ENCODE measurements around the gene IFNA4.
"Not testable (repeated sequence)": the region's sequence is repeated elsewhere in the genome, so short reads cannot be mapped to it uniquely, and the experiment has no call there.

IFNA4 gene

DNA sequence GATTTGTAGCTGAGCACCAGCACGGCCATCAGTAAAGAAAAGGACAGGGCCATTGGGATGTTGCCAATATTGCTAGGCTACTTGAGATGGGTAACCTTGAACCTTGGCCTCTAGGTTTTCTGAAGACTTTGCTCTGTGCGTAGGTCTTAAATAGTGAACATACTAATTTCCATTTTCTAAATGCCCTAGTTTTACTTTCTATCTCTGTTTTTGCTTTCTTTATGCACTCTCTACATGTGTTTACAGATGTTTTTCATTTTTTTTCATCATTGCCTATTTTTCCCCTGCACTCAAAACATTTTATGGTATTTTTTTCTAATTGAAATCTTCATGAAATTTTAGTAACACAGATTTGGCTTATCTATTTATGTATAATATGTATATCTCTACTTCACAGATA is 20.8 kb downstream of the IFNA4 start, which contains the start of gene IFNA21:
Gene IFNA21, minus strand, starts transcription at position 101 of the 400 bp plus-strand sequence. Its CDS starts 48 bp downstream, at position 53.
- DNase-seq (ENCODE audit: low read depth in 2 of 2): not testable (repeated sequence)

DNA sequence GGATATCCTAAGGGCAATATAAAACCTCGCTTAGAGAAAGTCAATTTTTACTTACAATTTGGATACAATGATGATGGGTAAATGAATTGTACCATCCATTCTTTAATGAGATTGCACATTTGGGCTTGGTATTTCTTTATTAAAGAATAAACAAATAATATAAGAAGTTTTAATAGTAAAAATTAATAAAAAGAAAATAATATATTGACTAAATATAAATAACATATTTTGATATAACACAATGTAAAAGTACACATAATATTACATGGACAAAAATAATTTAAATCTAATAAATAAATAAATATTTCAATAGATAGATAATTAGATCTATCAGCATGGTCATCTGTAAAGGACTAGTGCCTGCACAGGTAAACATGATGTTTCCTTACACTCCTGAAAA is 21.9 kb downstream of the IFNA4 start:
- DNase-seq (ENCODE audit: low read depth in 2 of 2): no peak

DNA sequence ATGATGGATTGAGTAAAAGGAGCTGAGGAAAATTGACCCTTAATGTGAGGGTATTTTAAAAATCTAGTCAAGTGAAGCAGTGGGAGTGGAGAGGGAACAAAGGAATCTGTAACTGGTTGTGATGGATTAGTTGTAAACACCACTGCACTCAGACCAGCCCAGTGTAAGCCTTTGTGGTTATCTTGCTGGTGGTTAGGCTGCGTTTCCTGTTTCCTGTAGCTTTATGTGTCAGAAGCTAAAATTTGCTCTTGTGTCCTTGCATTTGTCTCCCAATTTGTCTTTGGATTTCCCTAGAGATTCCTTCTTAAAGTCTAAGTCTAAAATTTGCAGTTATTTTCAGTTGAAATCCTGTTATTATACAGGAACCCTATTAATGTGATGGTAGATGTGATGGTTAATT is 27.2 kb downstream of the IFNA4 start:
- DNase-seq (ENCODE audit: low read depth in 2 of 2): peak in 1 of 2 donors; percentile 9

DNA sequence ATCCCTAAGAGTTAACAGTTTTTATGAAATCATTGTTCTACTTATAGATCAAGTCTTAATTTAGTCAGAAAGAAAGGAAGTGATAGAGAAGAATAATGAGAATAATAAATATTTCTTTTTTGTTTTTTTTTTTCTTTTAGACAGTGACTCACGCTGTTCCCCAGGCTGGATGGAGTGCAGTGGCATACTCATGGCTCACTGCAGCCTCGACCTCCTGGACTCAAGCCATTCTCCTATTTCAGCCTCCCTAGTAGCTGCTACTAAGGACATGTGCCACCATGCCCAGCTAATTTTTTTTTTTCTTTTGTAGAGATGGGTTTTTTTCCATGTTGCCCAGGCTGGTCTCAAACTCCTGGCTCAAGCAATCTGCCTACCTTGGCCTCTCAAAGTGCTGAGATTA is 31.9 kb downstream of the IFNA4 start:
- no peak for DNase-seq (ENCODE audit: low read depth in 2 of 2)

DNA sequence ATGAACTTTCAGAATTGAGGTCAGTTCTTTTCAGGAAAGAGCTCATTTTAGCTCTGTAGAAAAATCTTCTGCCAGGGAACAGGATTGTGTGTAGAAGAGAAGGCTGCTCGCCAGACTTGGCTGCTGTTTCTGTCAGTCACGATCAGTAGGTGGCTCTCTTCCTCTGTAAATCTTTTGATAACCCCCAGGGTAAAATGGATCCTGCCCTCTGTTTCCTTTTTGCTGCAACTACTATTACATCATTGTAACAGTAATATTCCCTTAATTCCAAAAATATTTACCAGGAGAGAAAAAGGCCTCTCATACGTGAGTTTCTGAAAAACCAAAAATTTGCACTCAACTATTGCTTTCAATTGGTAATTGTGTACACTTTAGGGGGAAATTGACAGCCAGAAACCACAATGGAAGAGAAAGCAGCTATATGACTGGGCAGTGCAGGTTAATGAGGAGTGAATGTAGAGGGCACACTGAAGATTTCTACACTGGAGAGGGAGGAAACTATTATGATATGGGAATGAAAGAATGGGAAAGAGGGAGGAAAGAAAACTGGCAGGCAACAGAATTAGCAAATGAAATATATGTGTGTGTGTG is 33.3 kb downstream of the IFNA4 start:
- DNase-seq (ENCODE audit: low read depth in 2 of 2): no peak

DNA sequence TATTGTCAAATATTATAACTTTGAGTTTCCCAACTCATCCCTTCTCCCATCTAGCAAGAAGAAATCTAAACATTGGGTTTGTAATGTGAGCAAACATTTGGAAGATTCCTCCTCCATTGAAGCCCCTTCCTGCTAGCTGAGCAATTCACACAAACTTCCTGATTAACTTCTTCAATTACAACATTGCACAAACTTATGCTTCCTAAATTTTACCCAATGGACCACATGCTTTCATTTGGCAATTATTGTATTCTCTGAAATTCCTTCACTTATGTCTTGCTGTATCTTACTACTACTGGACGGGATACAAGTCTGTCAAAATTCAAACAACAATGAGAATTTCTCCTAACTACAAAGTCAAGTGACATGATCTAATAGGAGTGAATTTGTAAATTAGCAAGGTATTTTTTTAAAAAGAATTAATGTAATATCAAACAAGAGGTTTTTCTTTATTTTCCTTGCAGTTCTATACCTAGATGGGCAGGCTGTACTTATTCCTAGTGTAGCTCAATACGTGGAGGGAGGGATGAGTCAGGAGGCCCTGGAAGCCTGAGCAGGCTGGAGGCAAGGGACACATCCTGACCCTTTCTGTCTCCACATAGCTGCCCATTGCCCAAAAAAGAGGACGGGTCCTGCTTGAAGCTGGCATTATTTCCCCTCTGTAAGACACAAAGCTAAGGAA is 33.9 kb downstream of the IFNA4 start:
- DNase-seq (ENCODE audit: low read depth in 2 of 2): no peak

DNA sequence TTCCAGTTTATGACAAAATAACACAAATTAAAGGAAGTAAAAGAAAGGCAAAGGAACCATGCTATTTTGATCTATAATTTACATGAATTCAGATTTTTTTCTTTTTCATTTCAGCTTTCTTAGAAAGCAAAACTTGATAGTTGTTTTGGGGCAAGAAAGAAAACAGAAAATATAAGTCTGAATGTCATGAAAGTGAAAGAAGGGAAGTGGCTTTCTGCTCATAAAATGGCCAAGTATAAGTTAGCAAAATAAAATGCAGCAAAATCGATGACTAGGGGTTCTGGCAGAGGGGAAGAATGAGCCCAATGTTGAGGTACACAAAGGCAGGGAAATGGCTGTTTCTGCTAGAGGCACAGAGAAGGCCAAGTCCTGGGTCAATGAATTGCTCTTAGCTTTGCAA is 42.8 kb downstream of the IFNA4 start:
- DNase-seq (ENCODE audit: low read depth in 2 of 2): no peak

DNA sequence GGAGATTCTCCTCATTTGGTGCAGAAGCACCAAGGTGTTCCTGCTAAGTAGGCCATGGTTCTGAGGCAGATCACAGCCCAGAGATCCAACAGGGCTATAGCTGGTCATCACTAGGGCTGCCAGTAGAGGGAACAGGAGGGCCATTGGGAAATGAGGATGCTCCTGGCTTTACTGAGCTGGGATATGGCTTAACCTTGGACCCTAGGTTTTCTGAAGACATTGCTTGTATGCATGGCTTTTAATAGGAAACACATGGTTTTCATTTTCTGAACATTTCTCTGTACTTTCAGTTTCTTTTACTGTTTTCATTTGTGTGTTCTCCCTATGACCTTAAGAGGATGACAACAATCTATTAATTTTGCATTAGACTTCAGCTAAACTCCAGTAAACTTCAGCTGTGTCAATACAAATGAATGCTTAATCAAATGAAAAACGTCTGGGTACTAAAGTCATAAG is 45.9 kb downstream of the IFNA4 start, which contains the start of gene IFNW1:
Gene IFNW1, minus strand, starts transcription at position 406 of the 456 bp plus-strand sequence. Its CDS starts 262 bp downstream, at position 144.
- no peak for DNase-seq (ENCODE audit: low read depth in 2 of 2)

DNA sequence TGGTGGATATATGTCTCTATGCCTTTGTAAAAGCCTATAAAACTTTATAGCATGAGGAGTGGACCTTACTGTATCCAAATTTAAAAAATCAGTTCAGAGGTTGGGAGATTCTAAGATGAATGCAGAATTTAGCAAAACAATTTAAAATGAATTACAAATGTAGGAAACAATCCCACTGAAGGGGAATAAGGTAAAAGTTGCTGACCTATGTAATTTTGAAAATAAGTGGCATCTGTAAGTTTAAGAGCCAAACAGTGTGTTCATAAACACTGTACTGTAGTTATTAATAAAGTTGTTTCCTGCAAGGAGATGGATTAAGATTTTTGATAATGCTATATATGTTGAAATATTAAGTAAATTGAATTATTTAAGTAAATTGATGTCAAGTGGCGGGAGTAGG is 50.4 kb downstream of the IFNA4 start:
- DNase-seq (ENCODE audit: low read depth in 2 of 2): no peak

Measured in activated CD8-positive, alpha-beta memory T cell treated with anti-CD3 and anti-CD28 coated beads for 4 hours (primary cell).